ENCODE measurements around the gene CTCF.

CTCF gene

DNA sequence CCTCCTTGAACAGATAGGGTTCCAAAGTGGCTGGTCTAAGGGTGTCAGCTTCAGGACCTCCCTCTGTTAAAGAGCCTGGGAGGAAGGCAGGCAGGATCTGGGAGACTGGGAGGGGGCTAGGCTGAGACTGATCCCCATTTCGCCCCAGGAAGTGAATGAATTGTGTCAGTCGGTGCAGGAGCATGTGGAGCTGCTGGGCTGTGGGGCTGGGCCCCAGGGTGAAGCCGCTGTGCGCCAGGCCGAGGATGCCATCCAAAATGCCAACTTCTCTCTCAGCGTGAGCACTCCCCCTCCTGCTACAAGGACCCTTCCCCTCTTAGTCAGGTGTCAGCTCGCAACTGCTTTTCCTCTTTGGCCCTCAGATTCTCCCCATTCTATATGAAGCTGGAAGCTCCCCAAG is 88.7 kb downstream of the CTCF start:
- DNase-seq (ENCODE audit: low read depth in 2 of 2), result no peak

DNA sequence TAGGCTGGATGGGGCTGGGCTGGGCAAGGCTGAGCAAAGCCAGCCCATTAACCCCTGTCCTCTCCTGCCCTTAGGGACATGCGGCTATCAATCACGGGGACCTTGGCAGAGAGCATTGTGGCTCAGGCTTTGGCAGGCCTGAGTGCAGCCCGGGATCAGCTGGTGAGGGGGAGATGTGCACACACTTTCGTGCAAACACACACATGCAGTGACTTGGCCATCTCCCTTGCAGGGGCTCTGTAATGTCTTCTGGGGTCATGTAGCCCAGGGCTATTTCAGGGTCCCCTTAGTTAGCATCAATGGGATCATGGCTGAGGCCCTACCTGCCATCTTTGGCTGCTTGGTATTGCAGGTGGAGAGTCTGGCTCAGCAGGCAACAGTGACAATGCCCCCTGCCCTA is 89.5 kb downstream of the CTCF start:
- DNase-seq (ENCODE audit: low read depth in 2 of 2), result no peak

DNA sequence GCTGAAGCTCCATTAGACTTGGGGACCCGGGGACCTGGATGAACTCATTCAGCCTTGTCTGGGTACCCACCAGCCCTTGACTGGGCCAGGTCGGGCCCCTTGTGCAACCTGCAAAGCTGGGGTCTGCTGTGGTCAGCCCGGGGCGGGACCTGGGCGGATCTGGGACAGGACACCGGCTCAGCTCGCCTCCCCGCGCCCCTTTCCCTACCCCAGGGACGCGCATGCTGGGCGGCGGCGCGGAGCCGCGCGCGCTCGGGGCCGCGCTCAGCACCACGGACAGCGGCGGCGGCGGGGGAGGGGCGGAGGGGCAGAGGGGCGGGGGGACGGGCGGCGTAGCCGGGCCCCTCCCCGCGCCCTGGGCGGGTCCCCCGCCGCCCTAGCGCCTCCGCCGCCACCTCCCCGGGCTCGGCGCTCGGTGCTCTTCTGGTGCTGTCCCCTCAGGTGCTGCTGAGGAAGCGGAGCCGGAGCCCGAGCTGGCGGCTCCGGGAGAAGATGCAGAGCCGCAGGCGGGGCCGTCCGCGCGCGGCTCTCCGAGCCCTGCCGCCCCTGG is 90.3 kb downstream of the CTCF start:
- DNase-seq (ENCODE audit: low read depth in 2 of 2), result no peak

DNA sequence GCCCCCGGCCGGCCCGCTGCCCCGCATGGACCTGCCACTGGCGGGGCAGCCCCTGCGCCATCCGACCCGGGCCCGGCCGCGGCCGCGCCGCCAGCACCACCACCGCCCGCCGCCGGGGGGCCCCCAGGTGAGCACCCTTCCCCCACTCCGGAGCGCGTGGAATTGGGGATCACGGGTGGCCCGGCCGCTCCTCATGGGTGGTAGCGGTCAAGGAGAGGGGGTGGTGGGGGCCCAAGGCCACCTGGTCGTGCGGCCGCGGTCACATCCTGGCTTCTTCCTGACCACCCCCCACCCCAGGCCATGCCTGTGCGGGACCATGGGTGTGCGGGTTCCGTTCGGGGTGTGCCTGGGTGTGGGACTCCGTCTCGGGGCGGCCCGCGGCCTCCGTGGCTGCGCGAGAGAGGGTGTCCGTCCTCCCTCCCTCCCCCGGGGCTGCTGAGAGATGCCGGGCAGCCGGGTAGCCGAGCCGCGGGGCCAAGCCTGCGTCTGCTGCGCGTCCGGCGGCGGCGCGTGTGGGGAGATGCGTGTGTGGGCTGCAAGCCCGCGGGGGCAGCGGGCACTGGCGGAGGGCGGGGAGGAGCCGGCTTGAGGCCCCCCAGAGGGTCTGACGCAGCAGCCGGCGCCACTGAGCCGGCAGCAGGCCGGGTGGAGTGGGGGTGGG is 90.9 kb downstream of the CTCF start:
- DNase-seq (ENCODE audit: low read depth in 2 of 2), result no peak

DNA sequence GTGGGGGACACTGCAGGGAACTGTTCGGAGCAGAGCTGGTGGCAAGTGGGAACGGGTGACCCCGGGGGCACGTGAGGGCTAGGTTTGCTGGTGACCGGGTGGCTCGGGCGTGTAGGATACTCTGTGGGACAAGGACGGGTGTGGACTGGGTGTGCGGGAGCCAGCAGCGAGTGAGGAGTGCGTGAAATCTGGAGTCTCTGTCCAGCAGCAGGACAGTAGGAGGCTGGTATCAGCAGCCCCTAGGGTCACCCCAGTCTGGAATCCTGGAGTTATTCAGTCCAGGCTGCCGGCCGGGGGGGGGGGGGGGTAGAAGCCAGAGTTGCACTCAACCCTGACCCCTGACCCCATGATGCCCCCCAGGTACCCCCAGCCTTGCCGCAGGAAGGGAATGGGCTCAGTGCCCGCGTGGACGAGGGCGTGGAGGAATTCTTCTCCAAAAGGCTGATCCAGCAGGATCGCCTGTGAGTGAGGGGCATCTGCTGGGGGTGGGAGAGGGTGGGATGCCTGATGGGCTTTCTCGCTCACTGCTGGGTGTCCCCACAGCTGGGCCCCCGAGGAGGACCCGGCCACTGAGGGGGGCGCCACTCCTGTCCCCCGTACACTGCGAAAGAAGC is 91.6 kb downstream of the CTCF start:
- no peak for DNase-seq (ENCODE audit: low read depth in 2 of 2)

DNA sequence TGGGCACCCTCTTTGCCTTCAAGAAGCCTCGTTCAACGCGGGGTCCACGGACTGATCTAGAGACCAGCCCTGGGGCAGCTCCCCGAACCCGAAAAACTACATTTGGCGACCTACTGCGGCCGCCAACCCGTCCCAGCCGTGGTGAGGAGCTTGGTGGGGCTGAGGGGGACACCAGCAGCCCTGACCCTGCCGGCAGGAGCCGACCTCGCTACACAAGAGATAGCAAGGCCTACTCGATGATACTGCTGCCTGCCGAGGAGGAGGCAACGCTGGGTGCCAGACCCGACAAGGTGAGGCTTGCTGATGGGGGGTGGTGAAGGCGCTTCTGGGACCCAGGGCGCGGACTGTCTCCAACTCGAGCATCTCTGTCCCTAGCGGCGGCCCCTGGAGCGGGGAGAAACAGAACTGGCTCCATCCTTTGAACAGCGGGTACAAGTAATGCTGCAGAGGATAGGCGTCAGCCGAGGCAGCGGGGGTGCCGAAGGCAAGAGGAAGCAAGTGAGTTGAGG is 92.1 kb downstream of the CTCF start:
- DNase-seq (ENCODE audit: low read depth in 2 of 2), result no peak

DNA sequence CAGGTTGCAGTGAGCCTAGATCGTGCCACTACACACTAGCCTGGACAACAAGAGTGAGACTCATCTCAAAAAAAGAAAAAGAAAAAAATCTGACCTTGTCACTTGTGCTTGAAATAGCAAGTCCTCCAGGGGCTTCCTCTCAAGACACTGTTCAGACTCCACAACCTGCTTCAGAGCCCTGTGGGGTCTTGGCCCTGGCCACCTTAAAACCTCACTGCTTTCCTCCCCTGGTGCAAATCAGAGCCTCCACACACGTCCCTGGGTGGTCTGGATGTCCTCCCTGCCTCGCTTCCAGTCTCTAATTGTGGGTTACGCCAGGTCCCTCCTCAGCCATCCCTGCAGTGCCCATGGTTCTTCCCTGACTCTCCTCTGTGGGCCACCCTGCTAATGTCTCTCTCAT is 93.0 kb downstream of the CTCF start:
- DNase-seq (ENCODE audit: low read depth in 2 of 2), result no peak

DNA sequence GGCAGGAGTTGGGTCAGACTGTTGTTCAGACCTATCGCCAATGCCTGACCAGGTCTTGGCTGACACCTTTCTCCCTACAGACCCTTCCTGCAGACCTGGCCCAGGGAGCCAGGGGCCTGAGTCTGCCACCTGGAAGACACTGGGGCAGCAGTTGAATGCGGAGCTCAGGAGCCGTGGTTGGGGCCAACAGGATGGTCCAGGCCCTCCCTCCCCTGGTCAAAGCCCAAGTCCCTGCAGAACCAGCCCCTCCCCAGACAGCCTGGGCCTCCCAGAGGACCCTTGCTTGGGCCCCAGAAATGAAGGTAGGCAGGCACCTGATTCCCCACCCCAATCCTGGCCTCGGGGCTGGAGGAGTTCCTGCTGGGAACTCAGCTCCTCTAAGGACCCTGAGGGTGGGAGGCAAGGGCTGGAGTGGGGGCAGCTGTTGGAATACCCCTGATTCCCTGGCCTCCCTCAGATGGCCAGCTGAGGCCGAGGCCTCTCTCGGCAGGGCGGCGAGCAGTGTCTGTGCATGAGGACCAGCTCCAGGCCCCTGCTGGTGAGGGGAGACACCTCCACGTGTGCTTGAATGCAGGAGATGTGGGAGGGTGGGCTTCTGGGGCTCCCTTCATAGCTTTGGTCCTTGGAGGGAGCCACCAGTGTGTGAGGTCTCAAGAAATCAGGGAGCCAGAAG is 94.2 kb downstream of the CTCF start:
- no peak for DNase-seq (ENCODE audit: low read depth in 2 of 2)

DNA sequence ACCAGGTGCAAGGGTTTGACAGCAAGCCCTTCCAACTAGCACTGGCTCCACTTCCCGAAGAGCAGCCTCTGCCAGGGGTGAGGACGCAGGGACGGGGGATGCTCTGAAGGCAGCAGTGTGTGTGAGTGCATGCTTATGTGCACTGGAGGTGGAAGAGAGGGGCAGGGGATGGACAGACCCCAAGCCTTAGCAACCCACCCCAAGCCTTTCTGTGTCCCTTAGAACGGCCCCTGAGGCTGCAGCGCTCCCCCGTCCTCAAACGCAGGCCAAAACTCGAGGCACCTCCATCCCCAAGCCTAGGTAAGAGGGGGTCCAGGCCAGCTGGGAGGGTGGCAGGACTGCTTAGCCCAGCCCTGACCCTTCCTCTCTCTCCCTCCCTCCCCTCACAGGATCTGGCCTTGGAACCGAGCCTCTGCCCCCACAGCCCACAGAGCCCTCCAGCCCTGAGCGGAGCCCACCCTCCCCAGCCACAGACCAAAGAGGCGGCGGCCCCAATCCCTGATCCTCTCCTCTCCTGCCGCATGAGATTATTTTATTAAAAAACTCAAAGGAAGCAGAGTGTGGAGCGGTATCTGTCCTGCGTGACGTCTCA is 94.8 kb downstream of the CTCF start:
- DNase-seq (ENCODE audit: low read depth in 2 of 2), result no peak

DNA sequence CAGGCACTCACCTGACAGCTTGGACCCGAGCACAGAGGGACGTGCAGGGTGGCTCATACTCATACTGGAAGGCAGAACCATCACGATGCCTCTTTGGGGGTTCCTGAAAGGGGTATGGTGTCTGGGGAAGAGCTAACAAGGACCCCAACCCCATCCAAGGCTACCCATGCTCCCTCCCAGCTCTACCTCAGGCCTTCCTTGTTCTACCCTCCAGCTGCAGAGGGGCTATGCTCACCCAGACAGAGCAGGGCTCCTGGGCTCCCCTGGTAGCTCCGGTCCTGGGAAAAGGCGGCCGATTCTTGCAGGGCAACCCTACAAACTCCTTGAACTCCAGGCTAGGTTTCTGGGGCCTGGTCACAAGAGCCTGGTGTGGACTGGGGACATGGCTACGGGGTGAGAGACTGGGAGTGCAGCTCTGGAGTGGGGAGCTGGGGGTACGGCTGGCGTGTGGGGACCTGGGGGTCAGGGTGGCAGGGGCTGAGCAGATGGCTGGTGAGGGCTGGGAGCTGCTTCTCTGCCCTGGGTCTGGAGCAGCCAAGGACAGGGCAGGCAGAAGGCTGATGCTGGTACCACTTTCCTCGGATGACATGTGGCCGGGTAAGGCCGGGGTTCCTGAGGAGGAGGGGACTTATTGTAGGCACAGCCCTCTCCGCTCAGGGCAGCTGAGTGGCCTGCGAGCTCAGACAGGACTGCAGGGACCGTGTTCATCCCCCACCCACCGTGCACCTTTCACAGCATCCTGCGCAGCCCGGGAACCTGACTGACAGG is 95.6 kb downstream of the CTCF start:
- DNase-seq (ENCODE audit: low read depth in 2 of 2), result no peak

DNA sequence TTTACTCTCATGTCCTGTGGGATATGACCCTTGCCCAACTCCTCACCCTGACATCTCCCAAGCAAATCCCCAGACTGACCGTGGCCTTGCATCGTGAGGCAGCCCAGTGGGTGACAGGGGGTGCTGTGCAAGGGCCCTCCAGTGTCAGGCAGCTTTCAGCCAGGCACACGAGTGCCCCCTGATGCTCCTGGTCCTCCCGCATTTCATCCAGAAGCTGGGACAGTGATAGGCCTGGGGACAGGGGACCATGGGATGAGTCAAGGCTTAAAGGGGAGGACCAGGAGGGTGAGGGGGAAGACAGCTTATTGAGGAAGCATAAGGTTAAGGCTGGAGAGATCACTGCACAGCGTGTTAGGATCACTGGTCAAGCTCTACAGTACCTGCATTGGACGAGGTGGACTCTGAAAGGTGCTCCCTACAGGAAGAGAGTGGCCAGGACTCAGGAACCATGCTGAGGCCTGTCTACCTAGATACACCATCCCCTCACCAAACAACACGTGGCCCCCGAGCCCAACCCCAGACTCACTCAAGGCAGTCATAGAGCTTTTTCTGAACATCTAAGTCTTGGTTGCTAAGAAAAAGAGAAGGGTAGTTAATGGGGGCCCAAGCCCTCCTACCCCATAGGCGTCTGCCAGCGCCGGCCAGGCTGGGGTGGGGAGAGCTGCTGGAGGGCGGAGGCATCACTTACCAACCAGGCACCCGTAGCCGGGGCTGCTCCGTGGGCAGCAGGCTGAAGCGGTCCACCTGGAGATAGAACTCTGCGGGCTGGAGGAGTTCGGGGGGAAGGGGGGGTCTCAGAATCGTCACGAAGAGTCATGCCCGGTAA is 96.7 kb downstream of the CTCF start:
- no peak for DNase-seq (ENCODE audit: low read depth in 2 of 2)

DNA sequence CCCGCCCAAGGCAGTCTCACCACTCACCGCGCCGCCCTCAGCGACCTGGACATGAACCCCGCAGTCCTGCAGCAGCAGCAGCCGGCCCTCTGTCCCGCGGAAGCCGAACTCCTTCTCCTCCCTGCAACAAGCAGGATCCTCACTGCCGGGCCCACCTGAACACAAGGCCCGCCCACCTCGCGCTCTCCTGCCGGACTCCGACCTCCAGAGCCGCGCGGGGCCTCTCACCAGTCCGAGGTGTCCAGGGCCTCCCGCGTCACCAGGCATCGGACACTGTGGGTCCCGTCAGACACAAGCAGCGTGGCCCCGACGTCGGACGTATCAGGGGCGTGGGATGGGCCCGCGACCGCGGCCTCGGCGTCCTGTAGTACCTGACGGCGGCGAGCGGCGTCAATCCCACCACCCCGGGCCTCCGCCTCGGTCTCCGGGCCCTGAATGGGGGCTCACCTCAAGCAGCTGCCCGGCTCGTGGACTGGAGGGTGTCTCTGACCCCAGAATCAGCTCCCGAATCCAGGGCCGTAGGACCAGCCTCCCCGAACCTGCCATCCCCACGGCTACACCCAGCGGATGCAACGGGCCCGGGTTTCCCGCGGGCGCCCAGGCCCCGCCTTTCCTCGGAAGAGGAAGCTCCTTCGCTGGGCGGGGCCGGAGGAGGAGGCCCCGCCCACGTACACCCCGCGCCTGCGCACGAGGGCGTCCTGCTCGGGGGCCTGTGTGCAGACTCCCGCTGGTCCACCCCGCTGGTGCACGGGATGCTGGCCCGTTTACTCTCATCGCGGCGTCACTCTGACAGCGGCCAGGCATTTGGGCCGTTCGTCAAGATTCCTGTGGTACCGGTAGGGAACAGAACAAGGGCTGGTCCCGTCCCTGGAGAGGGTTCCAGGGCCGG is 97.6 kb downstream of the CTCF start, which contains the start of gene ACD:
ACD (minus strand) TSS at position 586 of the 889 bp plus-strand sequence; CDS start at position 546, 40 bp downstream.
- peak; percentile 79 to 89 for DNase-seq (ENCODE audit: low read depth in 2 of 2)

DNA sequence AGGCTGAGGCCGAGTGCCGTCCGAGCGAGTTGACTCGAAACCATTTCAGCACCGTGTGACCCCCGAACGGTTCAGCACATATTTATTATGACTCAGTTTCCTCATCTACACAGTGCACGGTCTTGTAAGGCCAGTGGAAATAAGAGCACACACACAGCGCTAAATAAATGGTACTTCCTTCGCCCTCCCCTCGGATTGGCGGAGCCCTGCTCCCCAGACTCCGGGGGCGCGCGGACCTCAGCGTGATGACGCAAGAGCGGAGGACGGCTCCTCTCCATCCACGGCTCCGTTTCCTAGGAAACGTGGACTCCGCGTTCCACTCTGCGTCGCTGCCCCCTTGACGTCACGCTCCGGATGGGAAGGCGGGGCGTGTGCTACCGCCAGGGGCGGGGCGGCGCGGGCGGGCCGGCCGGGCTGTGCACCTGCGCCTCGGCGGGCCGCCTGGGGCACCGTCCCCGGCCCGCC is 98.3 kb downstream of the CTCF start, which contains the start of gene PARD6A:
PARD6A (plus strand) TSS at position 397 of the 465 bp plus-strand sequence. CDS start 79 bp downstream, outside the sequence.
- peak; percentile 88 to 90 for DNase-seq (ENCODE audit: low read depth in 2 of 2)

DNA sequence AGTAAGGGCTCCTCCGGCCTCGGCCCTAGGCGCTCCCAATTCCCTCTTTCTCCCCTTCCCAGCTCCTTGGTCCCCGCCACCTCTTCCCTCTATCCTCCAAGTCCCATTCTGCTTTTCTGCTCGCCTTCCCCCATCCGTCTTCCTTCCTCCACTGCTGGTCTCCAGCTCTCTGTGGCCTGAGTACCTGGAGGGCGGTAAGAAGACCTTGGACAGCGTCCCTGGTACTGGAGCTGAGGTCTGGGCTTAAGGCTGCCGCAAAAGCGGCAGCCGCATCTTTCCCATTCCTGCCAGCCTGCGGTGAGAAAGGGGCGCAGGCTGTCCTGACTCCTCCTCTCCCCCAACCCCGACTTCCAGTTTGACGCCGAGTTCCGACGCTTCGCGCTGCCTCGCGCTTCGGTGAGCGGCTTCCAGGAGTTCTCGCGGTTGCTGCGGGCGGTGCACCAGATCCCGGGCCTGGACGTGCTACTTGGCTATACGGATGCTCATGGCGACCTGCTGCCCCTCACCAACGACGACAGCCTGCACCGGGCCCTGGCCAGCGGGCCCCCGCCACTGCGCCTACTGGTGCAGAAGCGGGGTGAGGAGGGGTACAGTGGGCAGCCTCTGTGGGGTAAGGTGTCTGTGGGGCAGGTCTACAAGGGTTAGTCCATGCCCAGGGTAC is 98.9 kb downstream of the CTCF start:
- DNase-seq (ENCODE audit: low read depth in 2 of 2), result no peak

DNA sequence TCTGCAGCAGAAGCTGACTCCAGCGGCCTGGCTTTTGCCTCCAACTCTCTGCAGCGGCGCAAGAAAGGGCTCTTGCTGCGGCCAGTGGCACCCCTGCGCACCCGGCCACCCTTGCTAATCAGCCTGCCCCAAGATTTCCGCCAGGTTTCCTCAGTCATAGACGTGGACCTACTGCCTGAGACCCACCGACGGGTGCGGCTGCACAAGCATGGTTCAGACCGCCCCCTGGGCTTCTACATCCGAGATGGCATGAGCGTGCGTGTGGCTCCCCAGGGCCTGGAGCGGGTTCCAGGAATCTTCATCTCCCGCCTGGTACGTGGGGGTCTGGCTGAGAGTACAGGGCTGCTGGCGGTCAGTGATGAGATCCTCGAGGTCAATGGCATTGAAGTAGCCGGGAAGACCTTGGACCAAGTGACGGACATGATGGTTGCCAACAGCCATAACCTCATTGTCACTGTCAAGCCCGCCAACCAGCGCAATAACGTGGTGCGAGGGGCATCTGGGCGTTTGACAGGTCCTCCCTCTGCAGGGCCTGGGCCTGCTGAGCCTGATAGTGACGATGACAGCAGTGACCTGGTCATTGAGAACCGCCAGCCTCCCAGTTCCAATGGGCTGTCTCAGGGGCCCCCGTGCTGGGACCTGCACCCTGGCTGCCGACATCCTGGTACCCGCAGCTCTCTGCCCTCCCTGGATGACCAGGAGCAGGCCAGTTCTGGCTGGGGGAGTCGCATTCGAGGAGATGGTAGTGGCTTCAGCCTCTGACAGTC is 99.7 kb downstream of the CTCF start:
- DNase-seq (ENCODE audit: low read depth in 2 of 2), result no peak

DNA sequence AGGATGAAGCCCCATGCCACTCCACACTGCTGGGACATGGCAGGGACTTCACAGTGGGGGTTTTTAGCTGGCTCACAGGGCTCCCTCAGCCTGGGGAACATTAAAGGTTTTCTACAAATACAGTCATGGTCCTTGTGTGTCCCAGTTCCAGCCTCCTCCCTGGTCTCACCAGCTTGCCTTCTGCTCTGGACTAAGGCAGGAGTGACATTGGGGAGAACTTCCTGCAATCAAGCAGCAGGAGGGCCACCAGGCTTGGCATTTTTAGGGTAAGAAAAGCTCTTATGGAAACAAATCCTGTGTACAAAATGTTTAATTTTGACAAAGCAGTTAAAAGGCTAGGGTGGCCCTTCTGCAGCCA is 100.3 kb downstream of the CTCF start:
- no peak for DNase-seq (ENCODE audit: low read depth in 2 of 2)

DNA sequence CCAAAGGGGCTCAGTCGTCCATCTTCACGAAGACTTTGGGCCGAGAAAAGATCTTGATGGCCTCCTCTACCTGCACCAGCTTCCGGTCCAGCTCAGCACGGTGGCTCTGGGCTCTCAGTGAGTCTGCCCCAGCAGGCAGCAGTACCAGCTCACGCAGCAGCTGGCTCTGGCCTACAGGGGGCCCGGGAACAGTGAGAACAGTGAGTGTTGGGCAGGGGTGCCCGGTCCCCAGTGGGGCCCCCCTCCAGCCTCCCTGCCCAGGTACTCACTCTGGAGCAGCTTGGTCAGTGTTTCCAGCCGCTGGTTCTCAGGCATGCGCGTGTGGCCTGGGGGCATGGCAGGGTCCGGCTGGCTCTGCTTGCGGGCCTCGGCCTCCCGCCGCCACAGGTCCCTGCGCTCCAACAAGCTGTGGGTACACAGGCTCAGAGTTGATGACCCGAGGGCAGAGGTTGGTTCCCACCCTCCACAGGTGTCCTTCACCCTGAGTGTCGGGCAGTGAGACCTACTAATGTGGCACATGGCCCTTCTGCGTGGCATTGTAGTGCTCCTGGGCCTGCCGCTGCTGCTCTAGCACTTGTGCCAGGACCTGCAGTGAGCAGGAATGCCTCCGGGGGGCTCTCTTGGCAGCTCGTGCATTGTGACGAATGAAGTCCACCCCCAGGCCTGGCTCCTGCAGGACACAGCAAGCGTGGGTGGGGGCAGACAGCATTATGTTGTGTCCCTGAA is 101.0 kb downstream of the CTCF start:
- DNase-seq (ENCODE audit: low read depth in 2 of 2), result no peak

DNA sequence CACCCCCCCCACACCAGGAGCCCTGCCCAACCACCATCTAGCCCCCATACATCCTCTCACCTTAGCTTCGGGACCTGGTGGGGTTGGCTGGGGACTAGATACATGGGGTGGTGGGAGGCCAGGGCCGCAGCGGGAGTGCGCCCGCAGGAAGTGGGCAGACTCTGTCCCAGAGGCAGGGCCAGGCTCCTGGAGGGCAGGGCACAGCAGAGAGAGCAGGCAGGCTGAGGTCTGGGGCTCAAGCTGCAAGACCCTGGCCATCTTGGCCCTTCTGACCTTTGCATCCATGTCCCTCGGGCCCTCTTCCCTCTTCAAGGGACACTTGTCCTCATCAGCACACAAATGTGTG is 101.5 kb downstream of the CTCF start:
- no peak for DNase-seq (ENCODE audit: low read depth in 2 of 2)

All from stimulated activated CD8-positive, alpha-beta memory T cell treated with anti-CD3 and anti-CD28 coated beads, Interleukin-2, amount 100 ng/mL, for 1 hour (primary cell).